Measurements from ENCODE around the gene ACSL5. TPM values are rescaled to one million over a fixed set of nuclear protein-coding genes. Genes with fewer than 3 reads are reported as not detected.

The ACSL5 gene
- total RNA-seq, 1 donor from 2014 or later: not detected

DNA sequence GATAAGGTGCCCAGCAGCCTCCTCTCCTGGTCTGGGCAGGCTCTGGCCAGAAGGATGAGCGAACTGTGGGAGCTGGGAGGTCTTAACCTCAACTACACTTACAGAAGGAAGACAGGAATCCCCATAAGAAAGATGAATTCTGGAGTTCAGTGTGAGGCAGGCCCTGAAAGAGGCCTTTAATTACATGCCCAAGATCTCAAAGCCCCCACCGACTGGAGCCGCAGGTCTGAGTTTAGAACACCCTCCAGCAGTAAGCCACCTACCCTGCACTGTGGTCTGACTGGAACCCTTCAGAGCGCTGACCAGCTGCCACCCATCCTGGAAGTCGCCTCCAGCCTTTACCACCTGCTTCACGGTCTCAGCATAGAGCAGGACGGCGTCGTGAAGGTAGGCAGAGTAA is 28.2 kb upstream of the ACSL5 start:
- Mint-ChIP-seq H3K36me3 (no peaks in the 10 kb centered on the region), H3K27ac (no peak overlapping the region), H3K9me3 (no peaks in the 10 kb centered on the region), H3K27me3 (ENCODE audit: low read depth) (no peaks in the 10 kb centered on the region), H3K4me3 (no peak overlapping the region), H3K4me1 (no peaks in the 10 kb centered on the region)
- TF ChIP-seq CTCF (IDR thresholded peaks at IDR 0.05; ENCODE audit: unreplicated experiment): no peak
- no peak for DNase-seq (ENCODE audit: low spot score in 2 of 2, unreplicated experiment in 2 of 2)

DNA sequence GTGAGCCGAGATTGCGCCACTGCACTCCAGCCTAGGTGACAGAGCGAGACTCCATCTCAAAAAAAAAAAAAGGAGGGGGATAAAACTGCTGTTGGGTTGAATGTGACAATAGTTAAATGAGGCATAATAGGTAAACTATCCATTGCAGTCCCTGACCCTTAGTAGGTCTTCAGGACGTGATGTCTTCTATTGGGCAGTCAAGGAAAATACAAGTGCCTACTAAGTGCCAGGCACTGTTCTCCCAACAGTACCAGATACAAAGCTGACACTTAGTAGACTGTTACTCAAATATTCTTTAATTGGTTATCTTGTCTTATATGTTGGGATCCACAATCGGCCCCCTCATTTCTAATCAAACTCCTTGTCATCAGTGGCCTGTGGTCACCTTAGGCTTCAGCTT is 27.1 kb upstream of the ACSL5 start:
- TF ChIP-seq CTCF (IDR thresholded peaks at IDR 0.05; ENCODE audit: unreplicated experiment): no peak
- Mint-ChIP-seq H3K4me1 (no peaks in the 10 kb centered on the region), H3K9me3 (no peaks in the 10 kb centered on the region), H3K27ac (no peak overlapping the region), H3K36me3 (no peaks in the 10 kb centered on the region), H3K27me3 (ENCODE audit: low read depth) (no peaks in the 10 kb centered on the region), H3K4me3 (no peak overlapping the region)
- no peak for DNase-seq (ENCODE audit: low spot score in 2 of 2, unreplicated experiment in 2 of 2)

DNA sequence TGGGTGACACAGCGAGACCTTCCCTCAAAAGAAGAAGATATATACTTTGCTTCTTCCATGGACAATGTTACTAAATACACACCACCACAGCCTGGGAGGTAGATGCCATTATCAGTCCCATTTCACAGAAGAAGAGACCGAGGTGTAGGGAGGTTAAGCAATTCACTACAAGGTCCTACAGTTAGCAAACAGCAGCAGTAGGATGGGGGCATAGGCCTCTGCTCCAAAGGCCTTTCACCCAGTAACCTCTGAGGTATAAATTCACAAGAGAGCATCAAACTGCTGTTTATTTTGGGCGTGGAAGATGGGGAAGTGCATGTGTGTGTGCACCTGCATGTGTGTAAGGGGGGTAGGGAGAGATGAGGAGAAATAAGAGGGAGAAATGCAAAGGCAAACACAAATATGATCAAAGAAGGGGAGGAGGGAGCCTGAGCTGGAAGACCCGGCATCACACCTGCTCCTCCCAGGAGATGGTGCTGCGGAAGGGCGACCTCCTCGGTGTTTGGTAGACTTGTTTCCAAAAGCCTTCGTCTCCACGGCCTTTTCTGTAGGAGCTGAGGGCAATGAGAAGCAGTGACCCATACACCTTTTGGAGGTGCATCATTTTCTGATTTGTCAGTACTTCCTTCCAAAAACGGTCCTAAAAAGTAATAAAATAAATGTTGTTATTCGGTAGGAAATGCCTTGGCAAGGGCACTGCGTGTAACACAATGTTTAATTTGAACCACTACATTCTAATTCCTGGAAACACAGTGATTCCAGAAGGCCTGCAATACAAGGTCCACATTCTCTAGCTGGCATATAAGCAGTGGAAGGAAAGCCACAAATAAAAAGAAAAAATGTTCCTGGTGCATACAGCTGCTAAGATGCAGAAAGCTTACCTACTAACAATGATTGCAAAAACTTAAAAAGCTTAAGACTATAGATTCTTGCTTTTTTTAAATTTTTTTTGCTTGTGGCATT is 25.9 kb upstream of the ACSL5 start:
- H3K4me3 Mint-ChIP-seq: no peak overlapping the region
- no peaks in the 10 kb centered on the region for H3K27me3 Mint-ChIP-seq (ENCODE audit: low read depth)
- no peaks in the 10 kb centered on the region for H3K4me1 Mint-ChIP-seq
- H3K9me3 Mint-ChIP-seq: no peaks in the 10 kb centered on the region
- H3K27ac Mint-ChIP-seq: no peak overlapping the region
- TF ChIP-seq CTCF (IDR thresholded peaks at IDR 0.05; ENCODE audit: unreplicated experiment): no peak
- DNase-seq (ENCODE audit: low spot score in 2 of 2, unreplicated experiment in 2 of 2): no peak
- no peaks in the 10 kb centered on the region for H3K36me3 Mint-ChIP-seq

- TF ChIP-seq CTCF (IDR thresholded peaks at IDR 0.05; ENCODE audit: unreplicated experiment): no peak
- Mint-ChIP-seq H3K27me3 (ENCODE audit: low read depth) (no peaks in the 10 kb centered on the region), H3K36me3 (no peaks in the 10 kb centered on the region), H3K4me3 (no peak overlapping the region), H3K27ac (no peak overlapping the region), H3K4me1 (no peaks in the 10 kb centered on the region), H3K9me3 (no peaks in the 10 kb centered on the region)
- DNase-seq (ENCODE audit: low spot score in 2 of 2, unreplicated experiment in 2 of 2): no peak
These were observed 25.2 kb upstream of the ACSL5 start for GRCh38 chr10:112348759-112349158.

- Mint-ChIP-seq H3K4me1 (no peaks in the 10 kb centered on the region), H3K27me3 (ENCODE audit: low read depth) (no peaks in the 10 kb centered on the region), H3K27ac (no peak overlapping the region), H3K36me3 (no peaks in the 10 kb centered on the region), H3K9me3 (no peaks in the 10 kb centered on the region), H3K4me3 (no peak overlapping the region)
- DNase-seq (ENCODE audit: low spot score in 2 of 2, unreplicated experiment in 2 of 2): no peak
- no peak for TF ChIP-seq CTCF (IDR thresholded peaks at IDR 0.05; ENCODE audit: unreplicated experiment)
These were observed 24.3 kb upstream of the ACSL5 start for GRCh38 chr10:112349521-112350085.

All from mesothelial cell of epicardium (in vitro differentiated cells).